Right lobe of liver (tissue), 6 donors: ENCODE results near the gene APOBR. TPM values are rescaled to one million over a fixed set of nuclear protein-coding genes. Genes with fewer than 3 reads are reported as not detected.

Experiments used
- ATAC-seq, 4 donors: fragments of 200-7000 bp; cut with Tn5 transposase; one replicate each; pipeline ENCODE4 v1.9.1; 2020; ENCODE audit warnings: mild to moderate bottlenecking in 4 of 4, moderate library complexity in 4 of 4
- DNase-seq, 3 donors: peaks; one replicate each; pipeline ENCODE4 v3.0.0-alpha.2; 2020
- H3K27ac ChIP-seq, 3 donors: fragments of 200-600 bp; one replicate each; pipeline ENCODE4 v1.8.0; 2022
- H3K27me3 ChIP-seq, 2 donors: fragments of 200-600 bp; one replicate each; pipeline ENCODE4 v1.8.0; 2022
- H3K36me3 ChIP-seq, 4 donors: fragments of 200-600 bp; sonication (generic) in 1 of 4; one replicate each; pipeline versions ENCODE4 v1.5.1 to v1.8.0; 2017 to 2022; ENCODE audit warnings: control low read depth in 1 of 4
- H3K4me1 ChIP-seq, 4 donors: fragments of 200-600 bp; sonication (generic) in 1 of 4; one replicate each; pipeline versions ENCODE4 v1.5.1 to v1.8.0; 2017 to 2022; ENCODE audit warnings: control low read depth in 1 of 4
- H3K4me3 ChIP-seq, 3 donors: fragments of 200-600 bp; one replicate each; pipeline ENCODE4 v1.8.0; 2022
- H3K9me3 ChIP-seq, 4 donors: fragments of 200-600 bp; sonication (generic) in 1 of 4; one replicate each; pipeline versions ENCODE4 v1.5.1 to v1.8.0; 2017 to 2022; ENCODE audit warnings: control low read depth in 1 of 4
- CTCF ChIP-seq, 4 donors: fragments of 200-600 bp in 3 of 4; fragments of 450-650 bp in 1 of 4; IDR thresholded peaks; one replicate each; pipeline versions ENCODE4 v1.5.1 to v1.8.0; 2016 to 2022; ENCODE audit warnings: antibody characterized with exemption in 4 of 4, mild to moderate bottlenecking in 2 of 4
- POLR2A ChIP-seq: fragments of 450-650 bp; IDR thresholded peaks from one replicate; pipeline ENCODE4 v1.6.1; 2017; ENCODE audit warnings: antibody characterized with exemption, mild to moderate bottlenecking
- WGBS: methylation state at CpG from one replicate; pipeline ENCODE4 v1.1.6; 2018; ENCODE audit warnings: low coverage, low lambda C conversion rate; ENCODE audit not compliant: insufficient coverage; ENCODE audit errors: missing lambda C conversion rate; 5-methylcytosine and 5-hydroxymethylcytosine counted together
- intact Hi-C, 2 donors: fragments of 100-400 bp; cut with DNase I; formaldehyde crosslinking; loops; one replicate each; pipeline versions ENCODE4 v1.11.2 to v1.14.1; 2022
- total RNA-seq, 6 experiments: library from RNA; depleted of rRNA in 2 of 6; stranded (reverse); fragments of >200 nt in 2 of 6; fragmentation: NEBNext Ultra II Directional in 3 of 6; extraction: Animal tissue kit (Norgen Biotek cat#: 25700) in 3 of 6; gene quantifications; one replicate each; pipeline versions ENCODE4 v1.1.0 to v1.2.4, GENCODE V29; 2016 to 2023
- donor health status: DM: no; HTN: yes; CAD: no.
- donor health status: DM: no; HTN: no; CAD: no.
- donor health status: DM: no; HTN: no; CAD: no.
- donor health status: DM: no; HTN: yes; CAD: no.
- donor health status: DM: no; HTN: yes; CAD: no.

APOBR gene
- total RNA-seq, 6 experiments from 2014 or later: 0.57 to 2.2 (median 1.5) TPM

DNA sequence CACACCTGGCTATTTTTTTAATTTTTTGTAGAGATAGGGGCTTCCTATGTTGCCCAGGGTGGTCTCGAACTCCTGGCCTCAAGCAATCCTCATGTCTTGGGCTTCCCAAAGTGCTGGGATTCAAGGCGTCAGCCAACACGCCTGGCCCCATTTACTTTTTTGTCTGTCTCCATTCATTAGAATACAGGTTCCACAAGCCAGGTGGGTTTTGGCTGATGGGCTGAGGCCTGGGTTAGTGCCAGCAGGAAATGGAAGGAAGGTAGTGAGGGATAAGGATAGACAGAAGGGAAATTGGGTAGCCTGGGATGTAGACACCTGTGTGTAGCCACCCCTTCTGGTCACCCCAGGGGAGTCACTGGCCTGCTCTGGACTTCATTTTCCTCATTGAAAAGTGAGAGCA is 16.6 kb downstream of the APOBR start:
- ATAC-seq (no peak), DNase-seq (no peak)
- WGBS: 85% methylated on average over 3 of the region's 3 CpGs
- H3K4me1 ChIP-seq: peaks cover 0 to 16% (median under 1%) of the 10 kb centered on the region in 4 donors
- H3K9me3 ChIP-seq: no peaks in the 10 kb centered on the region
- no peak overlapping the region for H3K4me3 ChIP-seq
- no peaks in the 10 kb centered on the region for H3K27me3 ChIP-seq
- intact Hi-C loops: no loop called here
- no peak for TF ChIP-seq CTCF (IDR thresholded peaks at IDR 0.05)
- TF ChIP-seq POLR2A: no peak
- H3K27ac ChIP-seq: no peak overlapping the region
- peaks cover 0 to 13% (median 0%) of the 10 kb centered on the region in 4 donors for H3K36me3 ChIP-seq

DNA sequence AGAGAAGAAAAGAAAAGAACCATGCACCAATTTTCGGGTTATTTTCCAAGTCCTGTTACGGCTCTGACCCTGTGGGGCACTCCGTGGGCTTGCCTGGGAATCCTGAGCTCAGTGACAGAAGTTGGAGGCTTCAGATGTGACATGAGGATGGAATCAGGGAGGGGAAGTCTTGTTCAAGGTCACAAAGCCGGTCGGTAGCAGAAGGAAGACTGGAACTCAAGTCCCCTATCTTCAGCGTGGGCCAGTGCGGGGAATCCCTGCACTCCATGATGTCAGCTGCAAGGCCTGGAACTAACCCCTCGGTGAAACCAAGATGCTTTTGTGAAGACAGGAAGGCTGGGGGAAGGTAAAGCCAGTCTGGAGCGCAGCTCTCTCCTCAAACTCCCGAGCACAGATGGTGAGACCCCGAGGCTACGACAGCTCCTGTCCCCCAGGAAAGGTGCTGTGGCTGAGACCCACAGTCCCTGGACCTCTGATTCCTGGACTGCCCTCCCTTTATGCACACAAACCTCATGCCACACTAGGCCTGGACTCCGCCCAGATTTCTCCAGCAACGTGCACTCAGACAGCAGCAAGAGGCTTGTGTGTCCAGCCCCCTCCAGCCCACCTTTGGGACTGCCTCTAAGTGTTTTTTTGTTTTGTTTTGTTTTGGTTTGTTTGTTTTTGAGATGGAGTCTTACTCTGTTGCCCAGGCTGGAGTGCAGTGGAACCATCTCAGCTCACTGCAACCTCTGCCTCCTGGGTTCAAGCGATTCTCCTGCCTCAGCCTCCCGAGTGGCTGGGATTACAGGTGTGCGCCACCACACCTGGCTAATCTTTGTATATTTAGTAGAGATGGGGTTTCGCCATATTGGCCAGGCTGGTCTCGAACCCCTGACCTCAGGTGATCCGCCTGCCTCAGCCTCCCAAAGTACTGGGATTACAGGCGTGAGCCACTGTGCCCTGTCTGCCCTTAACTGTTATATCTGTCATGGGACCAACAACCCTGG is 17.7 kb downstream of the APOBR start:
- no peak overlapping the region for H3K4me3 ChIP-seq
- peaks cover 0 to 6% (median 0%) of the 10 kb centered on the region in 4 donors for H3K4me1 ChIP-seq
- WGBS: 83% methylated on average over 10 of the region's 21 CpGs
- intact Hi-C loops: no loop called here
- ATAC-seq: no peak
- H3K9me3 ChIP-seq: no peaks in the 10 kb centered on the region
- no peaks in the 10 kb centered on the region for H3K27me3 ChIP-seq
- no peak for TF ChIP-seq POLR2A
- TF ChIP-seq CTCF (IDR thresholded peaks at IDR 0.05): no peak
- no peak for DNase-seq
- no peak overlapping the region for H3K27ac ChIP-seq
- H3K36me3 ChIP-seq: peaks cover 0 to 13% (median 0%) of the 10 kb centered on the region in 4 donors

GRCh38 chr16:28513484-28514181 is 19.2 kb downstream of the APOBR start:
- H3K27me3 ChIP-seq: no peaks in the 10 kb centered on the region
- no peak overlapping the region for H3K4me3 ChIP-seq
- TF ChIP-seq CTCF (IDR thresholded peaks at IDR 0.05): no peak
- no peak for TF ChIP-seq POLR2A
- intact Hi-C loops: no loop called here
- WGBS: 77% methylated on average over 5 of the region's 12 CpGs
- H3K27ac ChIP-seq: no peak overlapping the region
- ATAC-seq (no peak), DNase-seq (no peak)
- H3K4me1 ChIP-seq: no peaks in the 10 kb centered on the region
- H3K36me3 ChIP-seq: peaks cover 0 to 13% (median 0%) of the 10 kb centered on the region in 4 donors
- no peaks in the 10 kb centered on the region for H3K9me3 ChIP-seq

DNA sequence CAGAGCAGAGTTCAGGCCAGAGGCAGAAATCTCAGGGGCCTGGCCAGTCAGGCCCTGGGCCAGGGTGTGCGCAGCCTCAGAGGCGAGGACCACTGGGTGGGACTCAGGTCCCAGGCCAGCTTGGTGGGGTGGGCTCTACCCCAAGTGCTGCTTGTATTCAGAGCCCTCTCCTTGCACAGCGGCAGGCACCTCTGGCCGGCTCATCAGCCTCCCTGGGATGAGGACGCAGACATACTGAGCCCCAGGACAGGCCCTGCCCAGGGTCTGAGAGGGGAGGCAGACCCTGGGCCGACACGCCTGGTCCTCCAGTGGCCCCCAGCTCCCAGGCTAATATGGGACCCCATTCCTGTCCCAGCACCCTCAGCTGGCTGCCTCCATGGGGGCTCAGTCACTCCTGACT is 19.8 kb downstream of the APOBR start:
- TF ChIP-seq POLR2A: no peak
- no peak for TF ChIP-seq CTCF (IDR thresholded peaks at IDR 0.05)
- Histone ChIP-seq H3K4me1 (no peaks in the 10 kb centered on the region), H3K9me3 (no peaks in the 10 kb centered on the region), H3K4me3 (no peak overlapping the region), H3K27ac (no peak overlapping the region), H3K36me3 (peaks cover 0 to 13% (median 0%) of the 10 kb centered on the region in 4 donors), H3K27me3 (no peaks in the 10 kb centered on the region)
- WGBS: no CpG with 5 or more reads among the region's 7 CpGs
- DNase-seq (no peak), ATAC-seq (peak in 2 of 4 donors; percentile 23 to 33)
- intact Hi-C loops: no loop called here
